ENCODE measurements around the gene SLC2A5.
"Not testable (repeated sequence)": the region's sequence is repeated elsewhere in the genome, so short reads cannot be mapped to it uniquely, and the experiment has no call there.

SLC2A5 gene

DNA sequence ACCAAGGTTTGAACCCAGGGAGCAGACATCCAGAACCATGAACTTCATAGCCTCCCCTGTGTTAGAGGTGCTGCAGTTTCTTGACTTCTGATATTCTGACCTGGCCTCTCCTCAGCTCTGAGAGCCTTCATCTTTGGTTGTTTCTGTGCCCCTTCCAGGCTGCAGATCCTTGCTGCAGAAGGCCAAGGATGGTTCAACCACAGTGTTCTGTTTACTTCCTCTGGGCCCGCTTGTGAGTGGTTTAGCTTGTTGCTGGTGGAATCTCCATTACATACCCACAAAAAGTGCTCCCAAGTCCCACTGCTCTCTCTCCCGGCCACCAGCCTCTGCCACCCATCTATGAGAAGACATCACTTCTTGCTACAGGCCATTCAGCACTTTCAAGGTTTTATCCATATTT lies 34.2 kb downstream of the SLC2A5 start:
- no peak for DNase-seq (ENCODE audit: low read depth)

DNA sequence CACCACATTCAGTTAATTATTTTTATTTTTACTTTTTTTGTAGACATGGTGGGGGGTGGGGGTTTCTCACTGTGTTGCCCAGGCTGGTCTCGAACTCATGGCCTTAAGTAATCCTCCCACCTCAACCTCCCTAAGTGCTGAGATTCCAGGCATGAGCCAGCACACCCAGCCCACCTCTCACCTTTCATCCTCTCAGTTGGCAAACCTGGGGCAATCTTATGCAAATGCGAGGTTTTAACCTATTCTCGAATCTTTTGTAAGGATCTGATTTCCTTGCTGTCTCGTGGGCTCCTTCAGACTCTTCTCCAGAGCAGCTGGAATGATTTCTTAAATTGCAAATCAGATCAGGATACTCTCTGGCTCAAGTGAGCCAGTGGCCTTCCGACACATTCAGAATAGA lies 36.1 kb downstream of the SLC2A5 start:
- DNase-seq (ENCODE audit: low read depth), result no peak

DNA sequence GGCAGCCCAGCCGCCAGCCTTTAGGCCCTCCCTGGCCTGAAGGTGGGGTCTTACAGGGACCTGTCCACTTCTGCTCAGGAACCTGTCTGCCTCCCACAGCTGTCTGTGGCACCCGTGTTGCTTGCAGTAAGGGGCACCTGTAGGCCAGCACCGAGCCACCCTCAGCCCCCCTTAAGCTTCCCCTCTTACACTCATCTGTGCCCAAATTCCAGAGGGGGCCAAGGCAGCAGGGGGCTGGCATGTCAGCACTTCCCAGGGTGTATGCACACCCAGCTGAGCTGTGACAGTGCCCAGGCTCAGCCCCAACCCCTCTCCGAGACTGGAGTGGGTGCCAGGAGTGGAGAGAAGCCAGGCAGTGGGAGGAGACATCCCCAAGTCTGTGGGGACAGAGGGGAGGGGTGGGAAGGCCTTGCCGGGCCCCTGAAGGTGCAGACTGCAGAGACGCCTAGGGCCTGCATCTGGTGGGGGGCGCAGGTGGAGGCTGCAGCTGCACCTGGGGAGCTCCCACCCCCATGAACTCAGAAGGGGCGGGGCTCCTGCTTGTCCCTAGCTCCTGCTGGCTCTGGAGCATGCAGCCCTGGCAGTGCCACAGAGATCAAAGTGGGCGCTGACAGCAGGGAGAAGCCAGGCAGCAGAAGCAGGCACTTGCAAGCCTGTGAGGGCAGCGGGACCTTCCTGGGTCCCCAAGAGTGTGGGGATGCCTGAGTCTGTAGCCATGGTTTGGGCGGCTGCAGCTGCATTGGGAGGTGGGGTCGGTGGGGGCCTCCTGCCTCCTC lies 37.8 kb downstream of the SLC2A5 start:
- no peak for DNase-seq (ENCODE audit: low read depth)

DNA sequence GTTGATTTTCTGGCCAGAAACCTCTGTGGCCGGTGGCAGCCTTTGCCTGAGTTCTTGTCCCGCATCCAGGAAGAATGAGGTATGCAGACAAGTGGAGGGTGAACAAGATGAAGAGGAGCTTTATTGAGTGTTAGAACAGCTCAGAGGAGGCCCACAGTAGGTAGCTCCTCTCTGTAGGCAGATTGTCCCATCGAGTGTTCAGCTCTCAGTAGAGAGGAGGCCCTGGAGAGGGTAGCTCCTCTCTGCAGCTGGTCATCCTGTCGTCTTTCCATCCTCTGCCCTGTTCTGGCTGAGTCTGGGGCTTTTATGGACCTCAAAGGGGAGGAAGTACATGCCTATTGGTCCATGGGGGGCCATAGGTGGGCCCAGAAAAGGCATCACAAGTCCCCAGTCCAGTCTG lies 38.4 kb downstream of the SLC2A5 start:
- not testable (repeated sequence) for DNase-seq (ENCODE audit: low read depth)

- DNase-seq (ENCODE audit: low read depth), result no peak
These were observed 40.3 kb downstream of the SLC2A5 start for GRCh38 chr1:9028921-9029705.

DNA sequence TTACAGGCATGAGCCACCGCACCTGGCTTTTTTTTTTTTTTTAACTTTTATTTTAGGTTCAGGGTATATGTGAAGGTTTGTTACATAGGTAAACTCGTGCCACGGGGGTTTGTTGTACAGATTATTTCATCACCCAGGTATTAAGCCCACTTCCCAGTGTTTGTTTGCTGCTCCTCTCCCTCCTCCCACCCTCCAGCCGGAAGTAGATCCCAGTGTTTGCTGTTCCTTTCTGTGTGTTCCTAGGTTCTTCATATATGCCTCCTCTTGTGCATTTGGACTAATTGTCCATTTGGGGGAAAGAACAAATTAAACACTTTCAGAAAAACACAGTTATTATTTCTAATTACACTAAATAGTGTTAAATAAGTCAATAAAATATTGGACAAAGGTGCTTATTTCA lies 42.1 kb downstream of the SLC2A5 start:
- no peak for DNase-seq (ENCODE audit: low read depth)

DNA sequence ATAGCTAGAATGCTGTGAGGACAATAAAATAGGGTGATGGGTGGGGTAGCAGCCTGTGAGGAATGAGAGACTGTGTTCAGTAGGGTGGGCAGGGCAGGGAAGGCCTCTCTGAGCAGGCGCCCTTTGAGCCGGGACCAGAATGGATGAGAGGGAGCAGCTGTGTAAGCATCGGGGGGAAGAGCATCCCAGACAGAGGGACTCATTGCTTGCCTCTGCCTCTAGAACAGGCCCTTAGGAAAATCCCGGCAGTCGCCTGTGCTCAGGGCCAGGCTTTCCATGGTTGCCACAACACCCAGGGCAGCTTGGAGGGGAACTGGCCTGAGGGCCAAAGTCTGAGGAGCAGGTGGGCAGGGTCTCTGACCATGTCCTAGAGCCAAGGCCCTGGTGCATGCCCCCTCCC lies 44.0 kb downstream of the SLC2A5 start:
- no peak for DNase-seq (ENCODE audit: low read depth)

DNA sequence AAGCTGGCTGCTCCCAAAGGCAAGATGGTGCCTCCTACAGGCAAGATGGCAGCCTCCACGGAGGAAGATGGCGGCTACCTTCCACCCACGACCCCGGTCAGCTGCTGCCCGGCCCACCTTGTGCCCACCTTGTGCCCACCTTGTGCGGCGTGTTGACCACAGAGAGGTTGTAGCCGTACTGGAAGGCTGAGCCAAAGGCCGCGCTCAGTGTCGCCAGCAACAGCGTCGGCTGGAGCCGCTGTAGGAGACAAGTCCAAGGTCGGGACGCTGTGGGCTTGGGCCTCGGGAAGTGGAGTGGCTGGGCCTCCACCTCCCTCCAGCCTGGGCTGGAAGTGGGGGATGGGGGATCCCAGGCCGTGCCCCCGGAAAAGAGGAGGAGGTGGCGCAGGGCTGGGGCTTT lies 44.6 kb downstream of the SLC2A5 start:
- no peak for DNase-seq (ENCODE audit: low read depth)

GRCh38 chr1:9022773-9023172 lies 46.7 kb downstream of the SLC2A5 start:
- DNase-seq (ENCODE audit: low read depth), result no peak

DNA sequence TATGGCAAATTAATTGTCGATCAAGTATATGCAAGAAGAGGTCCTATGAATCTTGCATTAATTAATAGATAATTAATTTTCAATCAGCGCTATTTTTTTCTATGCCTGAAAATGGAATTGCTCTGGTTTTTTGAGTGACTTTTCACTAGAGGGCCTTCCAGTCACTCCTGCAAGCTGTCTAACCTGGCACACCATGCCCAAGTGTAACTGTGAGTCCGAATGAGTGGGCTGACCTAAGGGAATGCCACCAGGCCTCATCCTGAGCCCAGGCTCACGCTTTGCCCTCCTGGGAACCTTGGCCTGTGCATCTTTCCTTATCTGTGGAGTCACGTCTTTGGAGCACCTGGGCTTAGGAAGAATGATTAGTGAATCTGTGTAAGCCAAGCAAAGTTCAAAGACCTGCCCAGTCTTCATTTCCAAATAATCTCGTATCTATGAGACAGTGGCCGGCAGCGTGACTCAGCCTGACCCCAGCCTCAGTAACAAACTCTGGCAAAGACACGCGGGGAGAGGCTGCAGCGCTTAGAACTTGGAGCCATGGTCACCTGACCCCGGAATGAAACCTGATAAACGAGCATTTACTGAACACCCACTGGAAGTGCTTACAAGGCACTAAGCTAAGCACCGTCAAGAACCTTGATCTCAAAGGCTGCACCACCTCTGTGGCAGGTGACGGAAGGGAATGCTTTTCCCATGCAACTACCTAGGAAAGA lies 47.3 kb downstream of the SLC2A5 start:
- not testable (repeated sequence) for DNase-seq (ENCODE audit: low read depth)

- DNase-seq (ENCODE audit: low read depth), result no peak
These were observed 49.1 kb downstream of the SLC2A5 start for GRCh38 chr1:9020305-9020704.

DNA sequence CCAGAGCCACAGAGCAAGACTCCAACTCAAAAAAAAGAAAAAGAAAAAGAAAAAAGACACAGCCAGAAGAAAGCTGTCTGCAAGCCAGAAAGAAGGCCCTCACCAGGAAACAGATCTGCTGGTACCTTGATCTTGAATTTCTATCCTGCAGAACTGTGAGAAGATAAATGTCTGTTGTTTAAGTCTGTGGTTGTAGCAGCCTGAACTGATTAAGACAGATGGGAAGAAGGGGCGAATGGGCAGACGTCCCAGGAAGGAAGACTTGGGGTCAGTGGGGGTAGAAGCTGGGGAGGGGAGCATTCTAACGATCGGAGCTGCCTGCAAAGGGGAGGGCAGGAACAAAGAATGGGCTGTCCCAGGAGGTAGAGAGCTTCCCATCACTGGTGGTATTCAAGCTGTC lies 49.5 kb downstream of the SLC2A5 start:
- DNase-seq (ENCODE audit: low read depth), result no peak

DNA sequence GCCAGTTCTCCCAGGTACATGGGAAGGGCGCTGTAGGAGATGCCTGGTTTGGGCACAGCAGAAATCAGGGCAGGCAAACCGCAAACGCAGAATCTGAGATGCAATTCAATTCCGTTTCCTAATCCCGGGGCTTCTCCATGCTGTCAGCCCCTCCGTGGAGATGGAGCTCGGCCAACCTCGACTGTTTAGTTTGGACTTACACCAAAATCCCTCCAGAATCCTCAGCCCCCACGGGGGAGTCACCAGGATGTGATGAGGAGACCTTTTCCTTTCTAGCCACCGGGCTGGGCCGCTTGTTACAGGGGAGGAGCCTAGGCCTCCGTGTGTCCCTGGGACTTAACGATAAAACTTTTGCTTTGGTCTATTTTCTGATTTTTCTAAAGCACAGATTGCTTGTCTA lies 51.1 kb downstream of the SLC2A5 start:
- no peak for DNase-seq (ENCODE audit: low read depth)

DNA sequence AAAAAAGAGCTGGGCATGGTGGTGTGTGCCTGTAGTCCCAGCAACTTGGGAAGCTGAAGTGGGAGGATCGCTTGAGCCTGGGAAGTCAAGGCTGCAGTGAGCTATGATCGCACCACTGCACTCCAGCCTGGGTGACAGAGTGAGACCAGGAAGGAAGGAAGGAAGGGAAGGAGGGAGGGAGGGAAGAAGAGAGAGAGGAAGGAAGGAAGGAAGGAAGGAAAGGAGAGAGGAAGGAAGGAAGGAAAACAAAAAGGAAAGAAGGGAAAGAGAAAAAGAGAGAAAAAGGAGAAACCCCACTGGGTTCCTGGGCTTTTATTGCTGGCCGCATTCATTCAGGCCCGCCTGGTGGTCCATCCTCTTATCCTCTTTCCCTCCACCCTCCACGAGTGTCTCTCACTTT lies 53.0 kb downstream of the SLC2A5 start:
- no peak for DNase-seq (ENCODE audit: low read depth)

GRCh38 chr1:9014475-9015375 lies 54.7 kb downstream of the SLC2A5 start:
- no peak for DNase-seq (ENCODE audit: low read depth)

GRCh38 chr1:9013819-9014218 lies 55.6 kb downstream of the SLC2A5 start:
- DNase-seq (ENCODE audit: low read depth), result no peak

- no peak for DNase-seq (ENCODE audit: low read depth)
These were observed 58.6 kb downstream of the SLC2A5 start for GRCh38 chr1:9010781-9011323.

GRCh38 chr1:9009438-9010370 lies 59.7 kb downstream of the SLC2A5 start:
- no peak for DNase-seq (ENCODE audit: low read depth)

DNA sequence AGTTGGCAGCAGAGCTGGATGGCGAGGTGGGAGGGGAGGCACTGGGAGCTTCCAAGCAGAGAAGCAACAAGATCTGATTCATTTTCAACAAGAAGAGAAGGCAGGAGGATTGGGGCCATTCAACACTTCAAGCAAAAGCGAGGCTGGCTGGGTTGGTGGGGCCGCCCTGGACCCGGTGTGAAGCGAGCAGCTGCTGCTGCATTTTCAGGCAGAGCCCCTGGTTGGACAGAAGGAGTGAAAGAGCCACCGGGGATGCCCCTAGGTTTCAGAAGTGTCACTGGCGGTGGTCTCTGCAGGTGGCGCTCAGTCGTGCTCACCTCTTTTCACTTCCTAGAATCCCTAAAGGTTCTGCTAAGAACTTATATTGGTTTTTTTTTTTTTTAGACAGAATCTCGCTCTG lies 61.2 kb downstream of the SLC2A5 start:
- no peak for DNase-seq (ENCODE audit: low read depth)

DNA sequence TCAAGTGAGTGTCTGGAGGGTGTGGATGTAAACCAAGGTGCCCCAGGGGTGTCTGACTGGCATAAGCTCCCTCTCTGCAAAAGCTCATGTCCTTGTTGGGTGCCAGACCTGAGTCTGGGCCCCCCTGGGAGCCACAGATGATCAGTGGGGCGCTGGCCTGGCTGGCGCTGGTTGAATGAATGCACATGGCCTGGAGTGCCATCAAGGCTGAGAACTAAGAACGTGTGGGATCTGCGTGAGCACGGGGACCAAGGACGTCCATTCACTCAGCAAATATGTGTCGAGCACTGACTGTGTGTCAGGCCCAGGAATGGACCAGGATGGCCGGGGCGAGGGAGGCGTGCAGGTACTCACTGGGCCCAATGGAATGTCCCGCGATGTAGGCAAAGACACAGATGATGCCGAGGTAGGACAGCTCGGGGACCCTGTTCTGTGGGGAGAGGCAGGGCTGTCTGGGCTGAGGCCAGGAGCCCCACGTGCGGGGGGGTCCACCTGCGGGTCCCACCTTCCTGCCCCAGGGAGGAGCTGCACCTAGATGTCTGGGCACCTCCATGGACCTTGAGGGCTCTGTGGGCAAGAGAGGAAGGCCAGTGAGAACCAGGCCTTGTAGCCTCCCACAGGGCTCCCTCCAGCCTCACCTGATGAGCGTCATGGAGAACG lies 62.3 kb downstream of the SLC2A5 start:
- DNase-seq (ENCODE audit: low read depth), result no peak

All from activated T-helper 1 cell treated with Interleukin-2 at 50 U/mL for 16 hours (primary cell).